ENCODE results near the gene ANTXRL.

- TF ChIP-seq TAF1 (IDR thresholded peaks at IDR 0.05; ENCODE audit: borderline replicate concordance, insufficient read depth, low read length) (no peak), POLR2AphosphoS5 (IDR thresholded peaks at IDR 0.05; ENCODE audit: low read depth, low read length) (no peak), SIN3A (IDR thresholded peaks at IDR 0.05; ENCODE audit: borderline replicate concordance, insufficient read depth, low read length) (no peak)
These were observed 32.8 kb upstream of the ANTXRL start for GRCh38 chr10:46254007-46254383.
